B cell (primary cell): Measurements from ENCODE around the gene DNAH3. TPM values are rescaled to one million over a fixed set of nuclear protein-coding genes. Genes with fewer than 3 reads are reported as not detected.

ENCODE experiments used
- ATAC-seq: fragments of 200-7000 bp; cut with Tn5 transposase; one replicate; pipeline ENCODE4 v1.10.0; 2021; ENCODE audit warnings: low read depth, mild to moderate bottlenecking, moderate number of reproducible peaks, moderate library complexity
- CTCF ChIA-PET: fragments of 350-600 bp; sonication (Branson Sonifier 250); formaldehyde crosslinking; loops from one replicate; lab custom pipeline; 2021; ENCODE audit warnings: antibody characterized with exemption, inconsistent platforms; lab: Charles Lee
- POLR2A ChIA-PET: fragments of 350-600 bp; sonication (Branson Sonifier 250); formaldehyde crosslinking; loops from one replicate; lab custom pipeline; 2021; ENCODE audit warnings: antibody characterized with exemption; lab: Charles Lee
- DNase-seq: peaks from one replicate; pipeline ENCODE4 v3.0.0; 2013
- H2AFZ ChIP-seq: 2 replicates; pipeline ENCODE4 v1.6.1; 2012; ENCODE audit warnings: mild to moderate bottlenecking, low read depth, low read length; ENCODE audit not compliant: insufficient read depth, poor library complexity, severe bottlenecking
- H3K27ac ChIP-seq, 2 donors: 1 replicate in 1 of 2; 2 replicates in 1 of 2; pipeline ENCODE4 v1.5.1; 2012 to 2013; ENCODE audit warnings: low read length in 2 of 2, mild to moderate bottlenecking in 2 of 2, moderate library complexity in 1 of 2
- H3K27me3 ChIP-seq, 4 experiments: fragments of 200-600 bp in 1 of 4; sonication (generic) in 1 of 4; replicated peaks in 1 of 4; 1 replicate in 2 of 4; 2 replicates in 2 of 4; pipeline versions ENCODE4 v1.6.1 to v1.7.0; 2013 to 2016; ENCODE audit warnings: low read length in 3 of 4, mild to moderate bottlenecking in 2 of 4, mixed read lengths in 1 of 4, moderate library complexity in 1 of 4; ENCODE audit not compliant: insufficient read depth in 4 of 4, control insufficient read depth in 3 of 4; ENCODE audit errors: control extremely low read depth in 1 of 4
- H3K36me3 ChIP-seq, 2 experiments: replicated peaks in 1 of 2; 1 replicate in 1 of 2; 2 replicates in 1 of 2; pipeline versions ENCODE4 v1.6.1 to v1.7.1; 2013; ENCODE audit warnings: low read length in 1 of 2; ENCODE audit not compliant: insufficient read depth in 2 of 2, control insufficient read depth in 1 of 2; ENCODE audit errors: control extremely low read depth in 1 of 2, extremely low read depth in 1 of 2
- H3K4me1 ChIP-seq, 2 donors: fragments of 200-600 bp in 1 of 2; sonication (generic) in 1 of 2; 1 replicate in 1 of 2; 2 replicates in 1 of 2; pipeline versions ENCODE4 v1.5.1 to v1.6.1; 2013 to 2017; ENCODE audit warnings: low read length in 2 of 2; ENCODE audit not compliant: control insufficient read depth in 2 of 2, insufficient read depth in 2 of 2
- H3K4me2 ChIP-seq: replicated peaks from 2 replicates; pipeline ENCODE3; 2012; ENCODE audit warnings: mild to moderate bottlenecking, low read depth, low read length; ENCODE audit not compliant: poor library complexity, severe bottlenecking
- H3K4me3 ChIP-seq, 5 experiments: fragments of 200-600 bp in 1 of 5; sonication (generic) in 1 of 5; 1 replicate in 3 of 5; 2 replicates in 2 of 5; pipeline versions ENCODE4 v1.5.1 to v1.7.0; 2011 to 2016; ENCODE audit warnings: low read length in 4 of 5, mild to moderate bottlenecking in 4 of 5, low read depth in 2 of 5, control low read depth in 1 of 5, moderate library complexity in 1 of 5; ENCODE audit not compliant: insufficient read depth in 1 of 5; ENCODE audit errors: control extremely low read depth in 1 of 5, extremely low read depth in 1 of 5
- H3K79me2 ChIP-seq: fragments of 200-600 bp; sonication (generic); one replicate; pipeline ENCODE4 v1.6.0; 2016; ENCODE audit warnings: low read length; ENCODE audit not compliant: control insufficient read depth, insufficient read depth
- H3K9ac ChIP-seq: fragments of 200-600 bp; sonication (generic); 2 replicates; pipeline ENCODE4 v1.6.1; 2017; ENCODE audit warnings: mild to moderate bottlenecking, low read length, moderate library complexity
- H3K9me3 ChIP-seq, 3 donors: one replicate each; pipeline versions ENCODE4 v1.6.1 to v1.7.1; 2013; ENCODE audit warnings: low read length in 2 of 3; ENCODE audit not compliant: control insufficient read depth in 2 of 3, insufficient read depth in 1 of 3; ENCODE audit errors: control extremely low read depth in 1 of 3
- H4K20me1 ChIP-seq: 2 replicates; pipeline ENCODE4 v1.6.0; 2012; ENCODE audit warnings: mild to moderate bottlenecking, low read length; ENCODE audit not compliant: insufficient read depth, control insufficient read depth, poor library complexity, severe bottlenecking
- H3K27ac Mint-ChIP-seq: one replicate; pipeline ENCODE4 v1.8.0; 2021; ENCODE audit warnings: mixed read lengths
- H3K27me3 Mint-ChIP-seq: one replicate; pipeline ENCODE4 v1.8.0; 2021; ENCODE audit warnings: mixed read lengths
- H3K4me1 Mint-ChIP-seq: one replicate; pipeline ENCODE4 v1.8.0; 2021; ENCODE audit warnings: mixed read lengths
- H3K4me3 Mint-ChIP-seq: one replicate; pipeline ENCODE4 v1.8.0; 2021; ENCODE audit warnings: mixed read lengths
- H3K9me3 Mint-ChIP-seq: one replicate; pipeline ENCODE4 v1.8.0; 2022; ENCODE audit warnings: mixed read lengths; ENCODE audit not compliant: insufficient read depth
- EZH2 ChIP-seq: IDR thresholded peaks from 2 replicates; pipeline ENCODE4 v1.6.1; 2012; ENCODE audit warnings: borderline replicate concordance, low read depth, mild to moderate bottlenecking, moderate library complexity, low read length; ENCODE audit not compliant: insufficient read depth, poor library complexity, severe bottlenecking
- WGBS: methylation state at CpG from one replicate; pipeline ENCODE4 v1.1.5; 2013; ENCODE audit warnings: missing lambda C conversion rate; ENCODE audit not compliant: insufficient coverage; 5-methylcytosine and 5-hydroxymethylcytosine counted together
- intact Hi-C: fragments of 100-400 bp; cut with micrococcal nuclease; formaldehyde crosslinking; loops from one replicate; pipeline ENCODE4 v1.10.0; 2022
- polyA plus RNA-seq: library from polyadenylated mRNA; depleted of rRNA; stranded (reverse); fragments of >200 nt; gene quantifications from 2 replicates; pipeline ENCODE4 v1.2.3, GENCODE V29; 2012
- total RNA-seq, 2 donors: library from RNA; stranded (reverse); fragments of 120-200 nt in 1 of 2; gene quantifications; 1 replicate in 1 of 2; 2 replicates in 1 of 2; pipeline versions ENCODE4 v1.2.3 to v1.2.4, GENCODE V29; 2013 to 2022
- TF ChIP-seq, protein P1 (sequence below): fragments of 200-600 bp; IDR thresholded peaks from one replicate; pipeline ENCODE4 v1.8.0; 2022; ENCODE audit warnings: antibody characterized with exemption, mild to moderate bottlenecking

The DNAH3 gene
- total and polyA plus RNA-seq, 2 donors (not counting 1 experiment from before 2014, with no cell fraction given): not detected

DNA sequence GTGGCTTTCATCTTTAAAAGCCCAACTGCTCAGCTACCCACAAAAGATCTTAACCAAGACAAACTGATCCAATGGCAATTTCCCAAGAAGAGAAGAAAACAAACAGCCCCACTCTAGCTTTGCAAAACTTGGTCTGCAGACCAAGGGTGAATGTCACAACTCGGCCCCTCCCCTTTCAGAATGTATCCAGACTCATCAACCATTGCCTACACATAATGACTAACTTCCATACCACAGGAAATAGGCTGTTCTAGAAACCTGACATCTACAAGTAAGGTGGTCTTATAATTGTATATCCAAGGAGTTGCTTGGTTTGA is 266.4 kb downstream of the DNAH3 start:
- H3K9me3 ChIP-seq: no peaks in the 10 kb centered on the region
- Mint-ChIP-seq H3K4me3 (no peak overlapping the region), H3K4me1 (peaks cover 5% of the 10 kb centered on the region), H3K27ac (no peak overlapping the region), H3K27me3 (no peaks in the 10 kb centered on the region), H3K9me3 (no peaks in the 10 kb centered on the region)
- CTCF ChIA-PET: no interaction called here
- DNase-seq: no peak
- no peak overlapping the region for H2AFZ ChIP-seq
- H3K4me2 ChIP-seq: no peak overlapping the region
- intact Hi-C loops: no loop called here
- no peaks in the 10 kb centered on the region for H3K27me3 ChIP-seq
- peaks cover 31% of the 10 kb centered on the region for H3K79me2 ChIP-seq
- no peak overlapping the region for H3K9ac ChIP-seq
- no peaks in the 10 kb centered on the region for H3K4me1 ChIP-seq
- no peak overlapping the region for H3K4me3 ChIP-seq
- H3K36me3 ChIP-seq: peaks cover 0 to 2% of the 10 kb centered on the region in 2 experiments
- no peak overlapping the region for H3K27ac ChIP-seq
- POLR2A ChIA-PET: no interaction called here
- WGBS: no CpG with 5 or more reads among the region's 1 CpG
- H4K20me1 ChIP-seq: no peaks in the 10 kb centered on the region
- no peak for ATAC-seq
- no peak for TF ChIP-seq EZH2
- TF ChIP-seq, protein P1, sequence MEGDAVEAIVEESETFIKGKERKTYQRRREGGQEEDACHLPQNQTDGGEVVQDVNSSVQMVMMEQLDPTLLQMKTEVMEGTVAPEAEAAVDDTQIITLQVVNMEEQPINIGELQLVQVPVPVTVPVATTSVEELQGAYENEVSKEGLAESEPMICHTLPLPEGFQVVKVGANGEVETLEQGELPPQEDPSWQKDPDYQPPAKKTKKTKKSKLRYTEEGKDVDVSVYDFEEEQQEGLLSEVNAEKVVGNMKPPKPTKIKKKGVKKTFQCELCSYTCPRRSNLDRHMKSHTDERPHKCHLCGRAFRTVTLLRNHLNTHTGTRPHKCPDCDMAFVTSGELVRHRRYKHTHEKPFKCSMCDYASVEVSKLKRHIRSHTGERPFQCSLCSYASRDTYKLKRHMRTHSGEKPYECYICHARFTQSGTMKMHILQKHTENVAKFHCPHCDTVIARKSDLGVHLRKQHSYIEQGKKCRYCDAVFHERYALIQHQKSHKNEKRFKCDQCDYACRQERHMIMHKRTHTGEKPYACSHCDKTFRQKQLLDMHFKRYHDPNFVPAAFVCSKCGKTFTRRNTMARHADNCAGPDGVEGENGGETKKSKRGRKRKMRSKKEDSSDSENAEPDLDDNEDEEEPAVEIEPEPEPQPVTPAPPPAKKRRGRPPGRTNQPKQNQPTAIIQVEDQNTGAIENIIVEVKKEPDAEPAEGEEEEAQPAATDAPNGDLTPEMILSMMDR: no peak

DNA sequence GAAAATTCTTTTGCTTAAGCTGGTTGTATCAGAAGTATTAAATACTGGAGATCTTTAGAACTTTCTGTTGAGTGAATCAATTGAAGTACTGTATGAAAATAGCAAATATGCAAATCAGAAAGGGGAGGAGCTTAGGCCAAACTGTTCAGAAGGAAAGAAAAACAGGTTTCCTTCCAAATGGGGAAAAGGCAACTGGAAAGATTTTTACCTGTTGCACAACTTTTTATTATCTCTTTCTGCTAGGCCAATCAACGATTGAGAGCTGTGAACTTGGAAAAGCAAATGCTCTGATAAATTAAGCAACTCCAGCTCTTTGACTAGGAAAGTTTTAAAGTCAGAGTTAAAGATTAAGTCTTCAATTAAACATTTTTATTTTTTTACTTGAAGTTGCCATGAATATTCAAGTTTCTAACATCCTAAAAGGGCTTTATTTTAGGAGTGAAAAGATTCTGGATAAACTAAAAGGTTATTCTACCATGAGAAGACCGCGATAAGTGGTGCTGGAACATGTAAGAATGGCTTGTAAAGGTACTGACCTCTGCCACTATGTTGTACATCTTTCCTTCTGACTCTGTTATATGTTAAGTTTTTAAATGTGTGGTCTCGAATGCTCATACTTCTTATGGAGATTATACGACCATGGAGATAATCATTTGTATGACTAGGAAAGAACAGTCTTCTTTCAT is 266.9 kb downstream of the DNAH3 start:
- POLR2A ChIA-PET: no interaction called here

More for the DNA sequence above, 266.9 kb downstream of the DNAH3 start:
- no peaks in the 10 kb centered on the region for H3K27me3 Mint-ChIP-seq
- Histone ChIP-seq H3K4me1 (no peaks in the 10 kb centered on the region), H3K9ac (no peak overlapping the region), H3K79me2 (peaks cover 36% of the 10 kb centered on the region), H3K4me2 (no peak overlapping the region), H3K27ac (no peak overlapping the region), H3K36me3 (peaks cover 0 to 2% of the 10 kb centered on the region in 2 experiments), H2AFZ (no peak overlapping the region), H4K20me1 (no peaks in the 10 kb centered on the region), H3K4me3 (no peak overlapping the region), H3K27me3 (no peaks in the 10 kb centered on the region), H3K9me3 (no peaks in the 10 kb centered on the region)
- no peak overlapping the region for H3K27ac Mint-ChIP-seq
- CTCF ChIA-PET: no interaction called here
- DNase-seq (no peak), ATAC-seq (no peak)
- H3K4me1 Mint-ChIP-seq: peaks cover 6% of the 10 kb centered on the region
- intact Hi-C loops: no loop called here
- WGBS: no CpG with 5 or more reads among the region's 5 CpGs
- TF ChIP-seq, protein P1: no peak
- no peak for TF ChIP-seq EZH2
- no peak overlapping the region for H3K4me3 Mint-ChIP-seq
- H3K9me3 Mint-ChIP-seq: no peaks in the 10 kb centered on the region
